GM21423 (cell line): ENCODE data around the gene FBXO27.
"Not testable (repeated sequence)": the region's sequence is repeated elsewhere in the genome, so short reads cannot be mapped to it uniquely, and the experiment has no call there.

Experiments
- ATAC-seq: cut with Tn5 transposase; IDR thresholded peaks from one replicate; pipeline ENCODE4 v1.9.1; 2021; ENCODE audit warnings: mild to moderate bottlenecking, moderate library complexity; ENCODE audit not compliant: unreplicated experiment

The FBXO27 gene

DNA sequence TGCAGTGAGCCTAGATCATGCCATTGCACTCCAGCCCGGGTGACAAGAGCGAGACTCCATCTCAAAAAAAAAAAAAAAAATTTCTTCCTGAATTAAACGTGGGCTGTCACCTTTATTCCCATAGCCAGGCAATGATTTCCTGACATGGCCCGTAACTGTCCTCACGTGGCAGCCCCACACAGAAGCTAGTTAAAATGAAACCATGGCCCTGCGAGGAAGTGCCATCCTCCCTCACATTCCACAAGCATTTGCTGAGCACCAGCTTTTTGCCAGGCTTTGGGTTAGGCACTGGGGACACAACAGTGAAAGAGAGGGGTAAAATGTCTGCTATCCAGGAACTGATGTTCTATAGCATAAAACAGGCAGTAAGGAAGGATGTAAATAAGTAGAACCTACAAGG, 13.2 kb upstream of the FBXO27 start:
- no peak for ATAC-seq

DNA sequence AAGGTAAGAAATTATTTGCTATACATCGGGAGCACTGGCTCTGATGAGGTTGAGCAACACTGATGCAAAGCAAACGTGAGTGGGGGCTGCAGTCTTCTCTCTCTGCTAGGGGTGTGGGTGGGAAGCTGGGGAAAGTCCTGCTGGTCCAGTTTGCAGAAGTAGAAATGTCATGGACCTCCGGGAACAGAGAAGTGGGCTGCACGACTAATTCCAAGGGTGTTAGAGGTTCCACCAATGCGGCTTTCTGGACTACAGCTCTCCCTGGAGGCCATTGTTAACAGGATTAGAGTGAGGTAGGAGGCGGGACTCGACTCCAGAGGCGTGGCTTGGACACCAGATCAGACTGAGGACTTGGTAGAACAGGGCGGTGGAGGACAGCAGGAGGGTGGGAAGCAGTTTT, 5.7 kb upstream of the FBXO27 start:
- no peak for ATAC-seq

DNA sequence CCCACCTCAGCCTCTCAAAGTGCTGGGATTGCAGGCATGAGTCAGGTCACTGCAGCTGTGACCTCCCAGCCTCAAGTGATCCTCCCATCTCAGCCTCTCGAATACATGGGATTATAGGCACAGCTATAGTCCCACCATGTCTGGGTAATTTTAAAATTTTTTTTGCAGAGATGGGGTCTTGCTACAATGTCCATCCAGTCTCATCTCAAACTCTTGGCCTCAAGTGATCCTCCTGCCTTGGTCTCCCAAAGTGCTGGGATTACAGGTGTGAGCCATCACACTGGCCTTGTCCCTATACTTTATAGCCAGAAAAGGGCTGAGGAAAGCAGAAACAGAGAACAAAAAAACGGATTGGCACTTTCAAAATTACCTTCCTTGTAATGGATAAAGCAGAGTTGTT, 4.8 kb upstream of the FBXO27 start:
- no peak for ATAC-seq

DNA sequence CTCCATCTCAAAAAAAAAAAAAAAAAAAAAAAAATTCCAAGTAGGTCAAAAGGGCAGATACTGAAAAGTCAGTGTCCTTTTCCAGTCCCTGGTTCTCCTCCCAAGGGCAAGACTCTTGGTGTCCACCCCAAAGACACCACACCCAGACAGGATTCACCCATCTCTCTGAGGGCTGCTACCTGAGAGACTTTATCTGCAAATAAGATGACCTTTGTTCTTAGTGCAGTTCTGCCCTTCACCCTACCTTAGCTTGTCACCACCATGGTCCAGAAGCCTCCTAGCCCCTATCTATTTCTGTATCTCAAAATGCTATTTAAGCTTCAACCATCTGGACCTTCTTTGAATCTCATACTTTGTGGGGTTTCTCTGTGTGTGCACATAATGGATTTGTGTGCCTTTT, 4.2 kb upstream of the FBXO27 start:
- no peak for ATAC-seq

DNA sequence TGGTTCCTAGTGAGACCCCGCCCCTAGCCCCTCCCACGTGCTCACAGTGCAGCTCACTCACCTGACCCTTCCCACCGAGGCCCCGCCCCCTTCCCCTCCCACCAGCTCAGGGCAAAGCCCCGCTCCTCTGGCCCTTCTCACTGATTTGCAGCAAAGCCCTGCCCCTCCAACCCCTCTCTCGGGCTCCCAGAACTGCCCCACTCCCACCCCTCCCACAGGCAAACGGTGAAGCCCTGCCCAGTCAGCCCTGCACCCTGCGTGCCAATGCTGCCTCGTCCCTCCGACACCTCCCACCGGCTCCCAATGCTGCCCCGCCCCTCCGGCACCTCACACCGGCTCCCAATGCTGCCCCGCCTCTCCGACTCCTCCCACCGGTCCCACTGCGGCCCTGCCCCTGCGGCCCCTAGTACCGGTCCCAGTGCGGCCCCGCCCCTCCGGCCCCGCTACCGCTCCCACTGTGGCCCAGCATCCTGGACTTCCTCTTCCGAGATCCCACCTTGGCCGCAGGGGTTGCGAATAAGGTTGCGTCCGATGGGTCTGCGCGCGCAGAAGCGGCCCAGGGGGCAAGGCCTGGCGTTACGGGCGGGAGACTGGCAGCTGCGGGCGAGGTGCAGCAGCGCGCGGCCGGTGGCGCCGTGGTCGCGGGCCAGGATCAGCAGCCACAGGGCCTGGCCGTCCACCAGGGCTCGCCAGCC, 834 bp downstream of the FBXO27 start:
- no peak for ATAC-seq

DNA sequence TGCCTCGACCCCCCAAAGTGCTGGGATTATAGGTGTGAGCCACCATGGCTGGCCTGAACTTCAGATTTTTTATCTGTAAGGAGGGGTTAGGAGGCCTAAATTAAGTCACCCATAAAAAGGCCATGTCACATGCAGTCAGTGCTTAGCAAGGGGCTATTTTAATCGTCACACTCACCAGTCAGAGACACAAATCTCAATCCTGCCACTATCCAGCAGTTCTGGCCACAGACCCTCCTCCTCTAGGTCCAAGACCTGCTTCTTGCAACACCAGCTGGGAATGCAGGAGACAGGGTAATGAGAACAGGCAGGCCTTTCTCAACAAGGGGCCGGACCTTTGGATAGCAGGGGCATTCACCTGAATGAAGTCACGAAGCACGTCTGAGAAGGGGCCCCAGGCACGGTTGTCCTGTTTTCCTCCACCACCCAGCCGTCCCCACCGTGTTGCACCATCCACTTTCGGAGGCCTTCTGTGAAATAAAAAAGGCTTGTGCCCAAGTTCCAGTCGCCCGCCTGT, 1.4 kb downstream of the FBXO27 start:
- no peak for ATAC-seq

DNA sequence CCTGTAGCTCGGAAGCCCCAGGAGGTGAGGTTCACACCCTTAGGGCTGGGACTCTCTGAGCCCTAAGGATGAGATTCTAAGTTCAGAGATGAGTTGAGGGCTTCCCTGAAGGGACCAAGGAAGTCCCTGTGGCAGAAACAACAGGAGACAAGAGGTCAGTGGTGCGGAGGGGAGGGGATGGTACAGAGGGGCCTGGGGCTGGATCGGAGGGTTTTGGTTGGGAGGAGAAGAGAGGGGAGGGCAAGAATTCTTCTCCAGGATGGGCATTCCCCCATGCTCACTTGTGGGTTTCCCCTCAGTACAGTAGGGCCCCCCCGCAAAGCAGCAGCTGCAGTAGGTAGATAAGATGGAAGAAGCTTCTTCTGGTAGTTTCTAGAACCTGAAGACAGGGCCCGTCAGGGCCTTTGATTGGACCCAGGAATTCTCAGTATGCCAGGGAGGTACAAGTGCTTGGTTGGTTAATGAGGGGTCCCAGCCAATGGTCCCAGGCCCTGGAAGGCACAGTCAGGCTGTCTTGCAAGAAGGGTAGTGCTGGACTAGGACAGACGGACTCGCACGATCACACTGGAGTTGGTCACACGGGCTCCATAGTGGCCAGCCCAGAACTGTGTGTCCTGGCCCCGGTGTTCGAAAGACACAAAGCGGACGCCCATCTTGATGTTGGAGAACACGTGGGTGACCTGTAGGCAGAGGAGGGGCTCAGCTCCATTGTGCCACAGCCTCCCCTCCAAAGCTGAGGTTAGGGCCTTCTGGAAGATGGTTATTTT, 7.3 kb downstream of the FBXO27 start:
- ATAC-seq: no peak

DNA sequence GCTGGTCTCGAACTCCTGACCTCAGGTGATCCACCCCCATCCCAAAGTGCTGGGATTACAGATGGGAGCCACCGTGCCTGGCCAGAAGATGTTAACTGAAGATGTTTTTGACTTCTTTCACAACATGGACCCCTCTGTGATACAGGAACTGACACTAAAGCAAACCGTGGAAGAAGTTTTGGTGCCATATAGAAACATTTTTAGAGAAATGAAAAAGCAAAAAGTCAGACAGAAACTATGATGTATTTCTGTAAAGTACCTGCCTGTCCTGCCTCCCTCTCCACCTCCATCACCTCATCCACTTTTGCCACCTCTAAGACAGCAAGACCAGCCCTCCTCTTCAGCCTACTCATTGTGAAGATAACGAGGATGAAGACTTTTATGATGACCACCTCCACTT, 11.3 kb downstream of the FBXO27 start:
- ATAC-seq: no peak

DNA sequence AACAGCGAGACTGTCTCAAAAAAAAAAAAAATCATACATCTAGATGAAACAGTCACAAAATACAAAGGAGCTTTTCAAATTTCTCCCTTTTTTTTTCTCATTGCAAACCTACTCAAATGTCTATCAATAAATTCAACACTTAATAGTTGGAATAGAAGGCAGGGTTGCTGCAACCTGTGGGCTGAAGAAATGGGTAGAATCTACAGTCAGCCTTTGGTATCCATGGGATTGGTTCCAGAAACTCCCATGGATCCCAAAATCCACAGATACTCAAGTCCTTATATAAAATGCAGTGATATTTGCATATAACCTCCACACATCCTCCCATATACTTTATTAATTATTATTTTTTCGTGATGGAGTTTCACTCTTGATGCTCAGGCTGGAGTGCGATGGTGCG, 14.7 kb downstream of the FBXO27 start:
- no peak for ATAC-seq

DNA sequence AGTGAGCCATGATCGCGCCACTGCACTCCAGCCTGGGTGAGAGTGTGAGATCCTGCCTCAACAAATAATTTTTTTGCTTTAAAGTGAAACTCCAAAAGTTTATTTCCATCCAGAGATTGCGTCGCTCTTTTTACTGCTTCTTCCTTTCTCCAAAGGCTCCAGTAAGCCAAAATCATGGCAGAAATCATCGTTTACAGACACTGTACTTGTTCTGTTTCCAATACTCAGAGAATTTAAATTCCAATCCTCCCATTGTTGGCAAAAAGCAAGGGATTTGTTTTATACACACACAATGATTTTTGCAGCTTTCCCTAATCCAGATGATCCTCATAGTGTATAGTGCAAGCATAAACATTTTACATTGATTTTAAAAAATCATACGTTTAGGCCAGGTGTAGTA, 15.3 kb downstream of the FBXO27 start:
- no peak for ATAC-seq

DNA sequence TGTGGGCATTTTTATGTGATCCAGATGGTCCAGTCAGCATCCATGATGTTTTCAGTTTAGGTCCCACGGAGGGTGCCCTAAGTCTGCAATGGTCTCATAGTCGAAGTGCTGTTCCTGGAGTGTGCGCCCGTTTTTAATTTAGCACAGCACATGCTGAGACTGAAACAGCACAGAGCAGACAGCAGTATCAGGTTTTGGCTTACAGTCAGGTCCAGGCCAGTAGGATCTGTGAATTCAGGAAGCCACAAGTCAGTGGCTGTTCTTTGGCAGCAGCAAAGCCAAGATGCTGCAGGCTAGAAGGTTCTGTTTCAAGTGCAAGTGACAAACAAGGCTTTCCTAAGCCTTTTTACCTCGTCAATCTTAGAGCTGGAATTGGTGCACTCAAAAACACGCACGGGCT, 18.3 kb downstream of the FBXO27 start:
- no peak for ATAC-seq

DNA sequence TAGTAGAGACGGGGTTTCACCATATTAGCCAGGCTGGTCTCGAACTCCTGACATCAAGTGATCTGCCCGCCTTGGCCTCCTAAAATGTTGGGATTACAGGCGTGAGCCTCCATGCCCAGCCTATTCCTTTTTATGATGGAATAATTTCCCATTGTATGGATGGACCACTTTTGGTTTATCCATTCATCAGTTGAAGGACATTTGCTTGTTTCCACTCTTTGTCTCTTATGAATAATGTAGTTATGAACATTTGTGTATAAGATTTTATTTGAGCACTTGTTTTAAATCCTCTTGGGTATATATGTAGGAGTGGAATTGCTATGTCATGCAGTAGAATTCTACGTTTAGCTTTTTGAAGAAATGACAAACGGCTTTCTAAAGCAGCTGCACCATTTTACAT, 23.3 kb downstream of the FBXO27 start:
- ATAC-seq: no peak

DNA sequence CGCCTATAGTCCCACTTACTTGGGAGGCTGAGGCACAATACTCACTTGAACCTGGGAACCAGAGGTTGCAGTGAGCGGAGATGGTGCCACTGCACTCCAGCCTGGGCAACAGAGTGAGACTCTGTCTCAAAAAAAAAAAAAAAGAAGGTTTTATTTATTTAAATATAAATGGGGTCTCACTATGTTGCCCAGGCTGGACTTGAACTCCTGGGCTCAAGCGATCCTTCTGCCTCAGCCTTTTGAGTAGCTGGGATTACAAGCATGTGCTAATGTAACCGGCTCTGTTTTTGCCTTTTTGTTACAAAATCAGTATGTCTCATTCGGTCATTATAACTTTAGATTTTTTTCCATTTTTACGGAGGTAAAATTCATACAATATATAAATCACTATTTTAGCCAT, 24.2 kb downstream of the FBXO27 start:
- ATAC-seq: no peak

DNA sequence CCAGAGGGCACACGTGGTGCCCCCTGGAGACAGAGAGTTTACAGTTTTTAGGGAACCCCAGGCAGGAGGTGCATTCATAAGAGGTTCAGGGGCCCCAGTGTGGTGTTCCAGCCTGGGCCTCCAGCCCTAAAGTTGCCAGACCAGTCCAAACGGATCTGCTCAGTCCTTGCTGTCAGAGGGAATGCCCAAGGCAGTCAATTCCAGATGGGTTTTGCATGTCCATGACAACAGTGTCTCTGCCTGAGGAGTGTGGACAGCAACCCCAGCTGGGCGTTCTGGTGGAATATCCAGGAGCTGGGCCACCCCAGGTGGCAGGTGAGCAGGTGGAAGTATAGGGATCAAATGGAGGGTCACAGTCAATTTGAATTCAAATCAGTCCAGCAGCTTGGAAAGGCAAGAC, 25.3 kb downstream of the FBXO27 start:
- ATAC-seq: no peak

DNA sequence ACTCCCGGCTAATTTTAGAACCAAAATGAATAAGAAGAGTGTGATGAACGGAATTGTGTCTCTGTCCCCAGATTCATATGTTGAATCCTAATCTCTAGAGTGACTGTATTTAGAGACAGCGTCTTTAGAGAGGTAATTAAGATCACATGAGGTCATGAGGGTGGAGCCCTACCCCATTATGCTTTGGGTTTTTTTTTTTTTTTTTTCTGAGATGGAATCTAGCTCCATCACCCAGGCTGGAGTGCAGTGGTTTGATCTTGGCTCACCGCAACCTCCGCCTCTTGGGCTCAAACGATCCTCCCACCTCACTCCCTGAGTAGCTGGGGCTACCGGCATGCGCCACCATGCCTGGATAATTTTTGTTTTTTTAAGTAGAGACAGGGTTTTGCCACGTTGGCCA, 27.9 kb downstream of the FBXO27 start:
- ATAC-seq: no peak

DNA sequence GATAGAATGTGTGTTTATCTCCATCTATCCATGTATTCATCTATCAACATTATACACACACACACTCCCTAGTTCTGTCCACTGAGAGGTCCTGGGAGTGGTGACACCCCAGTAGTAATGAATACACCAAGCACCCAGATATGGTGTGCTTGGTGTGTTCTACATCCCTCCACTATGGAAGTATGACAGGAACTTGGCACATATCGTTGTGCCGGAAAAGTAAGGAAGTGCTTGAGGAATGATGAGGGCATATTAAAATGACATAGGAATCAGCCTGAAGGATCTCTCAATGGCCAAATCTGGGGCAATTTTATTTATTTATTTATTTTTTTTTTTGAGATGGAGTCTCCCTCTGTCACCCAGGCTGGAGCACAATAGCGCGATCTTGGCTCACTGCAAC, 28.6 kb downstream of the FBXO27 start:
- ATAC-seq: no peak

DNA sequence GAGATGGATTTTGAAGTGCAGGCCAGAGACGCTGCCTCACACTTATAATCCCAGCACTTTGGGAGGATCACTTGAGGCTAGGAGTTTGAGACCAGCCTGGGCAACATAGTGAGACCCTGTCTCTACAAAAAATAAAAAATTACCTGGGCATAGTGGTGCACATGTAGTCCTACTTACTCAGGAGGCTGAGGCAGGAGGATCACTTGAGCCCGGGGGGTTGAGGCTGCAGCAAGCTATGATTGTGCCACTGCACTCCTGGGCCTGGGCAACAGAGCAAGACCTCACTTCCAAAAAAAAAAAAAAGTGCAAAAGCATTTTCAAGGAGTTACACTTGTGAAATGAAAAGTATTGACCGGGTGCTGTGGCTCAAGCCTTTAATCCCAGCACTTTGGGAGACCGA, 29.2 kb downstream of the FBXO27 start:
- ATAC-seq: no peak

DNA sequence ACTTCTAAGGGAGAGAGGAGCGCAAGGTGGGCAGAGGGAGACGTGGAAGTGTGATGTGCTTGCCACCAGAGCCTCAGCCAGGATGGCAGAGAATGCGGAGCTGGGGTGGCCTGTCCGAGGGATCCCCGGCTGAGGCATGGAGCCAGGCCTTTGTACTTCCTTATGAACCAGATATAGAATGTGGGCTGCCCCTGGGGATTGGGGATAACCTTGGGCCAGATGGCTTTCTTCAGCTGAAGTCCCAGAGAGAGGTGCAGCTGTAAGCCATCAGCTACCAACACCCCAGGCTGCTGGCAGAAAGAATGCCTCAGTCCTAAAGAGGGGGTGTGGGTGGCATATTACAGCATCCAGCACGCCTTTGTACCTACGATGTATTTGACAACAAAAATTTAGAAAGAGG, 31.3 kb downstream of the FBXO27 start:
- no peak for ATAC-seq

DNA sequence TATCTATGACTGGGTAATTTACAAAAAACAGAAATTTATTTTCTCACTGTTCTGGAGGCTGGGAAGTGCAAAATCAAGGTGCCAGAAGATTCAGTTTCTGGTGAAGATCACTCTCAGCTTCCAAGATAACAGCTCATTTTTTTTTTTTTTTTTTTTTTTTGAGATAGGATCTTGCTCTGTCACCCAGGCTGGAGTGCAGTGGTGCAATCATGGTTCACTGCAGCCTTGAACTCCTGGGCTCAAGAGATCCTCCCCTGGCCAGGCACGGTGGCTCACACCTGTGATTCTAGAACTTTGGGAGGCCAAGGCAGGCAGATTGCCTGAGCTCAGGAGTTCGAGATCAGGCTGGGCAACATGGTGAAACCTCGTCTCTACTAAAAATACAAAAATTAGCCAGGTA, 34.8 kb downstream of the FBXO27 start:
- not testable (repeated sequence) for ATAC-seq

DNA sequence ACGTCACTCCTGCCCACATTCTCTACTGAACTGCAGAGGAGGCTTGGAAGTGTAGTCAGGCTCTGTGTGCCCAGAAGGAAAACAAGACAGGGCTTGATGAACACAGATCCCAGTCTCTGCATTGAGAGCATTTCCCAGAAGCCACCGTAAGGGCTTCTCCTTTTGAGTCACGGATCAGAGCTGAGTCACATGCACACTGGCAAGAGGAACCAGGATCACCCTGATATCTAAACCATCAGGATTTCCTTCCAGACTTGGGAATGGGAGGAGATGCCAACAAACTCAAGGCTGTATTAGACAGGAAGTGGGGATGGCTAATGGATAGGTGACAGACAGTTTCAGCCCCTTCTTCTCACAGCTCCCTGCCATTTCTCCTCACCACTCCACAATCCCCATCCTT, 39.1 kb downstream of the FBXO27 start:
- no peak for ATAC-seq

DNA sequence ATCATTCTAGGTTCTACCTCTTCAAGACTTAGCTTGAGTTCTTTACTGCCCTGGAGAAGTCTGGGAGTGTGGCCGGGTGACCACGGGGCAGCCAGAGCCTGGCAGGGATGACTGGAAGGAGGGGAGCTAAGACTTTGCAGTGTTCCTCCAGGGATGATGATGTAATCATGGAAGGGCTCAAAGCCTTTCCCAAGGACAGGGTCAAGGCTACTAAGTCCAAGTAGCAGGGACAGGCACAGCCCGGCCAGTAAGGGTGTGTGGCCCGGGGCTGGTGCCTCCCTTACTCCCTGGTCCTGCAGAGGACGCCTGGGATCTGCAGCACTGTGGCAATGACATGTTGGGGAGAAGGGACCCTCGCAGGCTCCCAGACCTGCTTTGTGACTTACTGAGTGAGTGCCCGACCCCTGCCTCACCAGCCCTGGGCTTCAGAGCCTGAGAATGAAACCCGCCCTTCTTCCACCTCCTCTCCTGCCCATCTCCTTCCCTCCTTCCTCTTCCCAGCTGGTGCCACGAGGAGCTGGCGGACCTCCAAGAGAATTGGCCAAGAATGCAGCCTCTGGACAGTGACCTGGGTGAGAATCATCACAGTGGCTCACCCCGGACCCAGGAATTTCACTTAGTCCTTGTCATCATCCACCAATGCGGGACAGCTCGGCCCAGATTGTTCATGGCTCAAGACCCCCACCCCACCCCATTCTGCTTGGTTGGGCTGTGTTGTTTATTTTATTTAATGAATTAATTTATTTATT, 41.2 kb downstream of the FBXO27 start:
- ATAC-seq: no peak

DNA sequence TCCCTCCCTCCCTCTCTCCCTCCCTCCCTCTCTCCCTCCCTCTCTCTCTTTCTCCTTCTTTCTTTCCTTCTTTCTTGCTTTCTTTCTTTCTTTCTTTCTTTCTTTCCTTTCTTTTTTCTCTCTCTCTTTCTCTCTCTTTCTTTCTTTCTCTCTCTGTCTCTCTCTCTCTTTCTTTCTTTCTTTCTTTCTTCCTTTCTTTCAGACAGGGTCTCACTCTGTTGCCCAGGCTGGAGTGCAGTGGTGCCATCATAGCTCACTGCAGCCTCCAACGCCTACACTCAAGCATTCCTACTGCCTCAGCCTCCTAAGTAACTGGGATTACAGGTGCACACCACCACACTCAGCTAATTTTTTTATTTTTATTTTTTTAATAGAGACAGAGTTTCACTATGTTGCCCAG, 42.7 kb downstream of the FBXO27 start:
- not testable (repeated sequence) for ATAC-seq
